ENCODE data around the gene CSF2.
"Not testable (repeated sequence)": the region's sequence is repeated elsewhere in the genome, so short reads cannot be mapped to it uniquely, and the experiment has no call there.

CSF2 gene

GRCh38 chr5:132087176-132087575, 13.6 kb downstream of the CSF2 start:
- DNase-seq (ENCODE audit: low spot score), result no peak

DNA sequence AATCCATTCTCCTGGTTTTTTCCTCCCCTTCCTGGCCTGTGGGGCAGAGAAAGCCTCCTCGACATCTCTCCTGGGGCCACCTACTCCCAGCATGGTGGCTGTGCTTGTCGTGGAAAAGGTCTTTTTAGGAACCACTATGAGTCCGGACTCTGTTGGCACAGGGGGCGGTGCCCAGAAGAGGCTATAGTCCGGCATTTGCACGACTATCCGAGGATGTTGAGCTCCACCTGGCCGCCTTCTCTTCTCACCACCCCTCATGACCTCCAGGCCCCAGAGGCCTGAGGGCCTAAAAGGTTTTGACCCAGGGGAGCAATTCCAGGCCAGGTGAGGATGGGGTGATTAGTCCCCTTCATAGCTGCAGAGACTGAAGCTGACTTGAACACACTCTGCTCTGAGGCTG, 14.1 kb downstream of the CSF2 start:
- no peak for DNase-seq (ENCODE audit: low spot score)

DNA sequence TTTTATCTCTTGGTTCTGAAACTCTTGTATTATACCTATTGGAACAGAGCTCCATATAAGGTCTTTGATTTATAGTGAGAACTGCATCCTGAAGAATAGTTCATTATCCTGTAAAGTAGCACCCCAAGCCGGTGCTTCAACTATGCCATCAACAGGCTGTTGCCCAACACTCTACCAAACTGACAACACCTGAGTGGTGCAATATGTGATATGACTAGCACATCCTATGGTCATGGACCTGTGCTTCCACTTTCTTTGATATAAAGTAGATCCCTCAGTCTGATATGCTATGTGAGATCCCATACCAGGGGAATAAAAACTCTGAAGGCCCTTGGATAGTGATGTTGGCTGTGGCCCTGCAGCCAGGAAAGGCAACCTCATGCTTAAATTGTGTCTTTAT, 15.8 kb downstream of the CSF2 start:
- no peak for DNase-seq (ENCODE audit: low spot score)

DNA sequence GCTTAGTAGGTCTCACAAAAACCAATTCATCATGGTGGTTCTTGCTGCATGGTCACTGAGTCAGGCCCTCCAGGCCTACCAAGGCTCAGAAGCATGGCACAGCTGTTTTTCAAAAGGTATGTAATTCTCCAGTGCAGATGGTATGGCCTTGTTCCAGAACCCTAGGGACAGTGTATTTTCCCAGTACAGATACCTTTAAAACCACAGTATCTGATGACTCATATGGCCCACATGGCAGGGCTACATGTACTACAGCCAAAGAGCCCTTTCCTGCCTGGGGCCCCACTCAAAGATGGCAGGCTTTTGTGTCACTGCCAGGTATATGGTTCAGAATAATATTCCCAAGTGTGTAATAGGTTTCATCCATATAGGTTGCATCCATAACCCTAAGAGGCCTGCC, 16.5 kb downstream of the CSF2 start:
- DNase-seq (ENCODE audit: low spot score), result peak; percentile 64

DNA sequence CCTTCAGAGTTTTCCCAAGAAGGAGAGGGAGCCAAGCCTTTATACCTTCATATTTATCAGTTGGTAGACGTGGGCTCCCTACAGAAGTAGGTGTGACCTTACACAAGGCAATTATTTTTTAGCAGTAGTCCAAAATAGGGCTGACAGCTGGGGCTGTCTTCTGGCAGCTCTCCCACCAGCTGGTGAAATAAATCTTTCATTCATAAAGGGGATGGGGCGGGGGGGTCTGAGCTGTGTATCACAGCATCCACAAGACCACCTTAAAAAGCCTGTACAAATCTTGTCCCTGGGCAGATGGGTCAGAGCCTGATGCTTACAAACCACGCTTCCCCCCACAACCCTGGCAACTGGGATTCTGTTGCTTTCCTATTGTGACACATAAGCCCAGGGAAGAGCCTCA, 19.7 kb downstream of the CSF2 start:
- DNase-seq (ENCODE audit: low spot score), result no peak

GRCh38 chr5:132094393-132095076, 20.9 kb downstream of the CSF2 start:
- peak; percentile 83 for DNase-seq (ENCODE audit: low spot score)

DNA sequence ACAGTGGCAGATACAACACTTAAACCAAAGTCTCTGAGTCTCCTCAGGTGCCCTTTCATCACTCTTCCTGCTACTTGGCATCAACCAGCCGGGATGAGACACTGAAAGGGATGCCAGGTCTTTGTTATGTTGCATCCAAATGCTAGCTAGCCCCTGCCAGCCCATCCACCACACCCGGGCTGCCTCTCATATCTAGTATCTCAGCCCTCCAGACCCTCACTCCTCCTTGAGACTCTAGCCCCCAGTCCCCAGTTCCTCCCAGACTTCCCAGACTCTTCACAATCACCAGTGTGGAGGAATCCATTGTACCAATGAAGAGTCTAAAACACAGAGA, 21.5 kb downstream of the CSF2 start:
- DNase-seq (ENCODE audit: low spot score), result no peak

DNA sequence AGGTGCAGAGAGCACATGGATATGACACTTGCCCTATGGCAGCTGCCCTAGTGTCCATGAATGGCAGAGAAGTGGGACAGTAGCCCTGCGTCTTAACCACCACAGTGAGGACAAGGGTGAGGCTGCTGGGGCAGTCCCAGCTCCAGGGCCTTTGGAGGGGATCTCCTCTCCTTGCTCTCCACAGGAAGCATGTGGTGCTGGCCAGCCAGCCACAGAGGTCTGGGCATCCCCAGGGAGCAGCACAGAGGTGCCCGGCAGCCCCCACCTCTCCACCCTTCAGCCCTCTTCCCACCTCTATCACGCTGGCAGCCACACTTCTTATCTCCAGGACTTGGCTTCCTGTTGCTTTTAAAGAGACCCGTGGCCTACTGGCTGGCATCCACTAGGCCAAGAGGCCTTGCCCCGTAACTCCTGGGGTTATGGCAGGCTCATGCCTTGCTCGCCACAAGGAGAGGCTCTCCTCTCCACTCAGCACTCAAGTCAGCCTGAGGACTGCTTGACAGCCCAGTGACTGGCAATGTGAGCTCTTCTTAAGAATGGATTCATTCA, 21.9 kb downstream of the CSF2 start:
- no peak for DNase-seq (ENCODE audit: low spot score)

- no peak for DNase-seq (ENCODE audit: low spot score)
These were observed 23.3 kb downstream of the CSF2 start for GRCh38 chr5:132096904-132097303.

GRCh38 chr5:132098151-132098594, 24.6 kb downstream of the CSF2 start:
- no peak for DNase-seq (ENCODE audit: low spot score)

DNA sequence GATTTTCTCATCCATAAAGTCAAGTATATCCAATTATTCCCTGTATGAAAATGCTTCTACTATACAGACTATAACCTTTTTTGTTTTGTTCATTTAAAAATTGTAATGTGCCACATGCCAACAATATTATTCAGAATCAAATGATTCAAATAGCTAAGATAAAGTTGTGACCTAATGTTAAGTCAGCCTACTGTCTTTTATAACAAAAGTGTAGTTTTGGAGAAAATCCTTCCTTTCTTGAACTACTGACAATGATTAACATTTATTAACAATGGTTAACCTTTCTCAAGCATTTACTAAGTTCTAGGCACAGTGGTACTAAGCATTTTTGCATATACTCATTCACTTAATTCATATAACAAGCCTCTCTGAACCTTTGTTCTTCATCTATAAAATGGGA, 25.0 kb downstream of the CSF2 start:
- no peak for DNase-seq (ENCODE audit: low spot score)

DNA sequence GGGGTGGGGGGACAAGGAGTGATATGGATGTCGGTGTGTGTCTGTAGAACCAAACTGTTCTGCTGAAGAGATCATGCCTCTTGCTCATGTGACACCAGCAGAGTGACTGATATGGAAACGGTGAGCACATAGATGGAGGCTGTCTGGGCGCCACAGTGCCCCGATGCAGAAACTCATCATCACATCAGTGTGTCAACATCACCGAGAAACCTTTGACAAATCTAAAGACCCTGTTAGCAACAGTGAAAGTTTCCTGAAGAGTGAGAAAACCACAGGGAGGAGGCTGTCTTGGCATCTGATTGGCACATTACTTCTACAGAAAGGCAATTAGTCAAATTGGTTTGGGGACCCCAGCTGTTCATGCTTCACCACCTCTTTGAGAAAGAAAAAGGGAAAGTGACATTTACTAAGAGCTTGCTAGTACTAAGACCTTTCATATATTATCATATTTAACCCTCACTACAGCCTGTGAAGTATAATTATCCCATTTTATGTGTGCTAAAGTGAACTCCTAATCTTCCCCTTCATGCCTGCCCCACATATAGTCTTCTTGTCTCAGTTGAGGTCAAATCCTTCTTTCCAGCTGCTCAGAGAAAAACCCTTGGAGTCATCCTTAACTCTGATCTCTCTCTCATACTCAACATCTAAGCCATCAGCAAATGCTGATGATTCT, 25.6 kb downstream of the CSF2 start:
- DNase-seq (ENCODE audit: low spot score), result no peak

DNA sequence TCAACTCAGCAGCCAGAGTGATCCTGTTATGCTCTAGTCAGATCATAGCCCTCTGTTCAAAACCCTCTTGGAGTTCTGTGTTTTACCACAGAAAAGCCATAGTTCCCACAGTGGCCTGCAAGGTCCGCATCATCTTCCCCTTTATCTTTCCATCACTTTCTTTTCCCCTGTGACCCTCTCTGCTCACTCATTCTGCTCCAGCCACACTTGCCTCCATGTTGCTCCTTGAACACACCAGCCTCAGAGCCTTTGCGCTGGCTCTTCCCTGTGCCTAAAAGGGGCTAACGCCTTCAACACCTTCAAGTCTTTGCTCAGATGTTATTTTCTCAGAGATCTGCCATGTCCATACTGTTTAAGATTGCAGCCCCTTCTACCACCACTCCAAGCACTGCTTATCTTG, 26.3 kb downstream of the CSF2 start:
- no peak for DNase-seq (ENCODE audit: low spot score)

DNA sequence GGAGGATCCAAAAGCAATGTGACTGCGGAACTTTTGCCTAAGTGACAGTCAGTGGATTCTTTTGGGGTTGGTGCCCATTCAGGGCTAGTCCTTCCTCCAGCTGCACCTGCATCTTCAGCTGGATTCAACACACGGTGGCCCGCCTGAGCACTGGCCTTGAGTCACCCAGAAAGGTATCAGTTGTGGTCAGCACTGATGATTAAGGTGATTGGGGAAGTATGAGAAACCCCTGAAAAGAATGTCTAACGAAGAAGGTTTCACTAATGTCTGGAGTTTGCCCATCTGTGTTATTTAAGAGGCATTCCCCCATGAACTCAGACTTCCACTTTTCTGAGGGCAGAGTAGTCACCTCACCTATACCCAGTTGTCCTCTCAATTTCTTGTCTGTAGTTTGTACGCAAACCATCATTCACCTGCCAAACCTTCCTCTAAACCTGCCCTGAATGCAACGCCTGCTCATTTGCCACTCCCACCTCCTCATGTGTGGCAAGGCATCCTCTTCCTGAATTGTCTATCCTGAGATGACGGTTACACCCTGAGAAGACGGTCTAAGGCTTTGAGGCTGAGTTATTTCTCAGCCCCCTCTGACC, 27.2 kb downstream of the CSF2 start:
- no peak for DNase-seq (ENCODE audit: low spot score)

DNA sequence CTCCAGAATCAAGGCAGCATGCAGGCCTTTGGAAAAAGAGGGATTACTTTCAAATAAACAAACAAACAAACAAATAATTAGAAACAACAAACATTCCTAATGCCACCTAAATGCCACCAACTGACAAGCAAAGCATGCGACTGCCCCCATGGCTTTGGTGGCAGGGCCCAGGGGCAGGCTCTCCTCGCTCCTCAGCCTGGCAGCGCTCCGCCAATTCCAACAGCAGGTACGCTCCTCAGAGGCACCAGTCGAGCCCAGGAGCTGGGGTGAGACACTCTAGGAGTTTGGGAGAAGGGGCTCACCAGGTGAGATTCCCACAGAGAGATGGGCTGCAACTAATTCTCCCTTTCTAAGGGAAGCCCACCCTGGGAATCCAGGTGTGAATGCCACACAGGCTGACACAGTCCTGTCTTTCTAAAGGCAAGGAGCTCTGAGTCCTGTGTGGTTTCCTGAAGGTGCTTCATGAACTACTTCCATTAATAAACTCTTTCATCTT, 27.8 kb downstream of the CSF2 start:
- DNase-seq (ENCODE audit: low spot score), result no peak

GRCh38 chr5:132102101-132102701, 28.6 kb downstream of the CSF2 start:
- no peak for DNase-seq (ENCODE audit: low spot score)

GRCh38 chr5:132102944-132103331, 29.3 kb downstream of the CSF2 start:
- no peak for DNase-seq (ENCODE audit: low spot score)

DNA sequence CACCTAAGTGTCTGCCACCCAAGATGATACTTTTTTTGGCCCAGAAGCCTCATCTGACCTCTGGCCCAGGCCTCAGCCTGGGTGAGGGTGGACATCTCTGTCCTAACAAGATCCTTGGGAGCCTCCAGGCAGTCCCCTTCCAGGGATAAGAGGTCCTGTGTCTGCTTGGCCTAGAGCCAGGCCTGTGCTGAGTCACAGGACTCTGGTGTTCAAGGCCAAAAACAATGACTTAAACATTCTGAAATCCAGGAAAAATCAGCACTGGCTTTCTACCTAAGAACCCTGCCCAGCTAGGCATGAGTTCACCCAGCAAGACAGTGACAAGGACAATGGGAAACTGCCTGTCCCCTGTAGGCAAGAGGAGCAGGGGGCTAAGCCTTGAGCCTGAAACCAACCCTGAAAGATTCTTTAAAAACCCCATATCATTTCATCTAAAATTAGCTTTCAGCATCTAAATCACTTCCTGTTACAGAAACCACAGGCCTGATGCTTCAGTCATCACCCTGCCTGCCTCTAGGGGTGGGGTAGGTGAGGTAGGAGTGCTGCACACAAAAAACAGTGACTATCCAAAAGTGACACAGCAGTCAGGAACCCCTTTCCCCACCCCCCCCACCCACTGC, 29.9 kb downstream of the CSF2 start:
- peak; percentile 81 for DNase-seq (ENCODE audit: low spot score)

DNA sequence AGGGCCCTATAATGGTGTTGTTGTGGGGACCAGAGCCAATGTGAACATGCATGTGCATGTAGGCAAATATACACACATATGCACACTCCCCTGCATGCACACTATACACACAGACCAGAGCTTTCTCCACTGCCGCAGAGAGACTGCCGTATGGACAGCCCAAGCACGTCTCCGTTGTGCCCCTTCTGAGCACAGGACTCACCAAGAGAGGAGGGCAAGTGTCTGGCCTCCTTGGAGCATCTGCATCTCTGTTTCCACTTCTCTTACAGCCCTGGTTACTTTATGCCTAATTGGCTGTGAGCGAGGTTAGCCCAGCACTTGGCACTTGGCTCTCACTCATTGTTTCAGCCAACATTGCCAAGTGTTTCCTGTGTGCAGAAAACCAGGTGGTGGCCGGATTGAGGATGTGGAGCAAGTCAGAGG, 30.4 kb downstream of the CSF2 start:
- no peak for DNase-seq (ENCODE audit: low spot score)

- DNase-seq (ENCODE audit: low spot score), result peak; percentile 37
These were observed 31.0 kb downstream of the CSF2 start for GRCh38 chr5:132104556-132104955.

GRCh38 chr5:132105688-132106087, 32.1 kb downstream of the CSF2 start:
- no peak for DNase-seq (ENCODE audit: low spot score)

- DNase-seq (ENCODE audit: low spot score), result not testable (repeated sequence)
These were observed 34.9 kb downstream of the CSF2 start for GRCh38 chr5:132108495-132108894.

All from AG08396 (cell line).